Measurements from ENCODE around the gene DHX8.

The DHX8 gene

DNA sequence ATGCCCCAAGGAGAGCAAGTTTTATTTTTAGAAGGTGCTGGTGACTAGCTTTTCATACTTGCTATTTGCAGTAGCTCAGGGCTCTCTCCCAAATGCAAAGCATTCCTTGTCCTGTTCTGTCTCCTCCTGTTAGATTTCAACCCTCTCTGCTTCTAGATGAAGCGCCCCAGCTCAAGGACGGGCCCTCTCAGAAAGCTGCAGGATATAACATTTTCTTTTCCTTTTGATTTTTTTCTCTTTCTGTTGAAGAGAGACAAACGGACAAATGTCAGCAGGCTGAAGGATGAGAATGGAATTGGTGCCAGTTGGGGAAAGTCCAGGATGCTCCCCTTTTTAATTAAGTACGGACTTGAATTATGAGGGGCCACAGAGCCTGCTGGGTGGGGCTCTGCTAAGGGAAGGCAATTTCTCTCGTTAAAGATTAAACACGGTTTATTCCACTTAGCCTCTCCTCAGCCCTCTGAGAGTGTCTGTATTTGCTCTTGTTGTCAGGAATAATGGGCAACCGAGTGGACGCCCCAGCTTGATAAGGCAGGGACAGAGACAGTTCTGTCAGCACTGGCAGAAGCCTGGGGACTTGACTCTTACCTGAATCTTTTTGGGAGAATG is 68.6 kb downstream of the DHX8 start:
- DNase-seq (ENCODE audit: low spot score), result no peak
- TF ChIP-seq, protein P1, sequence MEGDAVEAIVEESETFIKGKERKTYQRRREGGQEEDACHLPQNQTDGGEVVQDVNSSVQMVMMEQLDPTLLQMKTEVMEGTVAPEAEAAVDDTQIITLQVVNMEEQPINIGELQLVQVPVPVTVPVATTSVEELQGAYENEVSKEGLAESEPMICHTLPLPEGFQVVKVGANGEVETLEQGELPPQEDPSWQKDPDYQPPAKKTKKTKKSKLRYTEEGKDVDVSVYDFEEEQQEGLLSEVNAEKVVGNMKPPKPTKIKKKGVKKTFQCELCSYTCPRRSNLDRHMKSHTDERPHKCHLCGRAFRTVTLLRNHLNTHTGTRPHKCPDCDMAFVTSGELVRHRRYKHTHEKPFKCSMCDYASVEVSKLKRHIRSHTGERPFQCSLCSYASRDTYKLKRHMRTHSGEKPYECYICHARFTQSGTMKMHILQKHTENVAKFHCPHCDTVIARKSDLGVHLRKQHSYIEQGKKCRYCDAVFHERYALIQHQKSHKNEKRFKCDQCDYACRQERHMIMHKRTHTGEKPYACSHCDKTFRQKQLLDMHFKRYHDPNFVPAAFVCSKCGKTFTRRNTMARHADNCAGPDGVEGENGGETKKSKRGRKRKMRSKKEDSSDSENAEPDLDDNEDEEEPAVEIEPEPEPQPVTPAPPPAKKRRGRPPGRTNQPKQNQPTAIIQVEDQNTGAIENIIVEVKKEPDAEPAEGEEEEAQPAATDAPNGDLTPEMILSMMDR (IDR thresholded peaks at IDR 0.05; ENCODE audit: borderline replicate concordance, control extremely low read depth, extremely low read depth, insufficient read depth, missing control alignments), result no peak
- in situ Hi-C loops (cut with MboI; ENCODE audit: low sequenced_read_pairs, unreplicated experiment), result no loop called here

DNA sequence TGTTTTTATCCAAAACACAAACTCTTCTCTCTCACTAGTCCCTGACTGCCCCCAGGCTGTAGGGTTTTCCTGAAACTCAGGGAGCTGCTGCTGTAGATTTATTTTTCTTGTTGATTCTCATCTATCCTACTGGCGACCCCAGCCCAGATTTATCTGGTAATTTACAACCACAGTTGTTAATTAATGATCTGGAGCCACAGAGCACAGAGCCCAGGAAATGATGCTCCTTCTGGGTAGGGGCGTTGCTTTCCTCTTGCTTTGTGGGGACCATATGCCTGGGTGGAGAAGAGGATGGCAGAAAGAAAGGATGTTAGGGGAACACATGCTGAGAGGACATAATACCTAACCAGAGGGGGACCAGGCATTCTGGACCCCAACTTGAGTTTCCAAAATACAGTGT is 69.8 kb downstream of the DHX8 start:
- no peak for DNase-seq (ENCODE audit: low spot score)
- in situ Hi-C loops (cut with MboI; ENCODE audit: low sequenced_read_pairs, unreplicated experiment), result no loop called here
- TF ChIP-seq, protein P1 (IDR thresholded peaks at IDR 0.05; ENCODE audit: borderline replicate concordance, control extremely low read depth, extremely low read depth, insufficient read depth, missing control alignments), result no peak

- TF ChIP-seq, protein P1 (IDR thresholded peaks at IDR 0.05; ENCODE audit: borderline replicate concordance, control extremely low read depth, extremely low read depth, insufficient read depth, missing control alignments), result no peak
- DNase-seq (ENCODE audit: low spot score), result no peak
- in situ Hi-C loops (cut with MboI; ENCODE audit: low sequenced_read_pairs, unreplicated experiment), result no loop called here
Observed at GRCh38 chr17:43554857-43555256, 71.1 kb downstream of the DHX8 start.

DNA sequence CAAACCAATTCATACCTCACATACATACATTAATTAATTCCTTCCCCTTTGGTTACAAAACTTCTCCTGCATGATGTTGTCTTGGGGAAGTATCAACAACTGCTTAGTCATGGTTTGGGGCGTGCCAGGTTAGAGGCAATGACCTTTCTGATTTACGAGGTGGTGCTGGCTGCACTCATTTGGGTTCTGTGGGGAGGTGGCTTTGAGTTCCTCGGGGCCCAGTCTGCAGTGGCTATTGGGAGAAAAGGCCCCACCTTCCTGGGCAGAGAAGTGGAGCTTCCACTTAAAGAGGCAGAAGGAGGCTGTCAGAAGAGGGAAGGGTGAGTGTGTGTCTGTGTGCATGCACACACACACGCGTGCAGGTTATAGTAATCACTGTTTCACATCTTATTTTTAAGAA is 72.5 kb downstream of the DHX8 start:
- in situ Hi-C loops (cut with MboI; ENCODE audit: low sequenced_read_pairs, unreplicated experiment), result no loop called here
- TF ChIP-seq, protein P1 (IDR thresholded peaks at IDR 0.05; ENCODE audit: borderline replicate concordance, control extremely low read depth, extremely low read depth, insufficient read depth, missing control alignments), result no peak
- no peak for DNase-seq (ENCODE audit: low spot score)

DNA sequence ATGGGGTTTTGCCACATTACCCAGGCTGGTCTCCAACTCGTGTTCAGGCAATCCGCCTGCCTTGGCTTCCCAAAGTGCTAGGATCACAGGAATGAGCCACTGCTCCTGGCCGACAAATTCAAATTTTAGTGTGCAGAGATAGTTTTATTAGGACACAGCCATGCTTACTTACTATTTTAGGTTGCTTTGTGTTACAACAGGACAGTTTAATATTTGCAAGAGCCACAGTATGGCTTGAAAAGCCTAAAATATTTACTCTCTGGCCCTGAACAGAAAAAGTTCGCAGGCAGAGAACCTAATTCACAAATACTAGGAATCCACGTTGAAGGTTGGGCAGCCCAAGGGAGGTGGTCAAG is 75.0 kb downstream of the DHX8 start:
- in situ Hi-C loops (cut with MboI; ENCODE audit: low sequenced_read_pairs, unreplicated experiment), result no loop called here
- TF ChIP-seq, protein P1 (IDR thresholded peaks at IDR 0.05; ENCODE audit: borderline replicate concordance, control extremely low read depth, extremely low read depth, insufficient read depth, missing control alignments), result no peak
- DNase-seq (ENCODE audit: low spot score), result no peak

DNA sequence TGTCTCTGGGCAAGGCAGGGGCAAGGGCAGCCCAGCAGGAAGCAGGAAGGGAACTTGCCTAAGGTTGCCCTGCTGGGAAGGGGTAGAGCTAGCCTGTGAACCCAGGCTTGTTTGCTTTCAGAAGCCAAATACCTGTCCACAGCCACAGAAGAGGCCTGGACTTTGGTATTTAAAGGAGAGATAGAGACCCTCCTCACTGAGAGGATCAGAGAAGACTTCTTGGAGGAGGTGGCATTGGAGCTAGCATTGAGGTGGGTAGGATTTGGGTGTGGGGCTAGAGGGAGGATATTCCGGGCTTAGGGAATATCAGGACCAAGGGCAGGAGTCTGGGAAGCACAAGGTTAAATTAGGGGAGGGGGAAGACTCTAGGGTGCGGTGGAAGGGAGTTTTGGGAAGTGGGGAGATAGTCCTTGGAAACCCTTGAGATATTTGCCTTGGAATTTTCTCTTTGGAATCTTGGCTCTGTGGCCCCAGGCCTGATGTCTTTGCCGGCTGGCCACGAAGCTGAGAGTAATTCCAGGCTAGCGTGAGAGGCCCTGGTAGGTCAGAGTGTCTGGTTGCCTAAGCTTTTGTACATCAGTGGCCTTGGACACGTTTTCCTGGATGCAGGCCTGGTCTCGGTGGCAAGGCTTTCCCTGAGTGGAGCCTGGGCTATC is 75.5 kb downstream of the DHX8 start:
- in situ Hi-C loops (cut with MboI; ENCODE audit: low sequenced_read_pairs, unreplicated experiment), result no loop called here
- TF ChIP-seq, protein P1 (IDR thresholded peaks at IDR 0.05; ENCODE audit: borderline replicate concordance, control extremely low read depth, extremely low read depth, insufficient read depth, missing control alignments), result no peak
- no peak for DNase-seq (ENCODE audit: low spot score)
